ENCODE measurements around the gene TCTN2.

Gene TCTN2

DNA sequence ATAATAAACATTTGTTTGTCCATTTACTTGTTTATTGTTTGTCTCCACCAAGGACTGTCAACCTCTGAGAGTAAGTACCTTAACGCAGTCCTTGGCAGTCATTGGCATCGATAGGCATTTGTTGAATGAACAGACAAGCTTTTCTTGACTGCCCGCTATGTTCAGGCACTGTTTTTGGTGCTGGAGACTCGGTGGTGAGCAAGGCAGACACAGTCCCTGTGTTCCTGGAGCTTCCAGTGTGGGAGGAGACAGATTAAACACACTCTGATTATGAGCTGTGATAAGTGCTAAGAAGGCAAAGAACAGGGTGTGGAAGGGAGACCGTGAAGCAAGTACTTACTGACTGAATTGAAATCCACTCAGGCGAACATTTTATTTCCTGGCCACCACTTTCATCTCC is 42.5 kb downstream of the TCTN2 start:
- DNase-seq = peak; percentile 34
- Histone ChIP-seq H3K9ac (ENCODE audit: low read length) (peak overlapping the region; percentile 99), H3K4me1 (ENCODE audit: control insufficient read depth, low read depth, low read length) (peaks cover 6% of the 10 kb centered on the region), H3K4me3 (ENCODE audit: low read length) (peak overlapping the region; percentile 96), H2BK5ac (ENCODE audit: low read length) (no peak overlapping the region), H2BK15ac (replicated peaks; ENCODE audit: low read depth) (no peak overlapping the region), H3K56ac (ENCODE audit: low read length) (peak overlapping the region; percentile 99), H2AK5ac (ENCODE audit: low read length) (no peak overlapping the region), H3K18ac (ENCODE audit: low read length) (no peak overlapping the region), H3K4me2 (ENCODE audit: low read length) (peak overlapping the region; percentile 83), H3K27me3 (ENCODE audit: insufficient read depth, low read length, poor library complexity) (no peaks in the 10 kb centered on the region), H4K5ac (ENCODE audit: low read length) (no peak overlapping the region), H3K23ac (ENCODE audit: low read length) (no peak overlapping the region), H3K36me3 (ENCODE audit: control insufficient read depth, insufficient read depth, low read length) (no peaks in the 10 kb centered on the region), H2BK120ac (ENCODE audit: low read depth, low read length) (no peak overlapping the region), H3K79me2 (ENCODE audit: control insufficient read depth, insufficient read depth, low read length) (peaks cover 26% of the 10 kb centered on the region), H3K79me1 (ENCODE audit: low read length) (peaks cover 11% of the 10 kb centered on the region), H3K4ac (ENCODE audit: low read depth, low read length) (no peak overlapping the region), H3K27ac (ENCODE audit: low read depth, low read length) (no peak overlapping the region), H4K8ac (ENCODE audit: low read depth, low read length) (no peak overlapping the region)
- WGBS (ENCODE audit: extremely low coverage, insufficient coverage, low lambda C conversion rate) = no CpG with 5 or more reads among the region's 6 CpGs

DNA sequence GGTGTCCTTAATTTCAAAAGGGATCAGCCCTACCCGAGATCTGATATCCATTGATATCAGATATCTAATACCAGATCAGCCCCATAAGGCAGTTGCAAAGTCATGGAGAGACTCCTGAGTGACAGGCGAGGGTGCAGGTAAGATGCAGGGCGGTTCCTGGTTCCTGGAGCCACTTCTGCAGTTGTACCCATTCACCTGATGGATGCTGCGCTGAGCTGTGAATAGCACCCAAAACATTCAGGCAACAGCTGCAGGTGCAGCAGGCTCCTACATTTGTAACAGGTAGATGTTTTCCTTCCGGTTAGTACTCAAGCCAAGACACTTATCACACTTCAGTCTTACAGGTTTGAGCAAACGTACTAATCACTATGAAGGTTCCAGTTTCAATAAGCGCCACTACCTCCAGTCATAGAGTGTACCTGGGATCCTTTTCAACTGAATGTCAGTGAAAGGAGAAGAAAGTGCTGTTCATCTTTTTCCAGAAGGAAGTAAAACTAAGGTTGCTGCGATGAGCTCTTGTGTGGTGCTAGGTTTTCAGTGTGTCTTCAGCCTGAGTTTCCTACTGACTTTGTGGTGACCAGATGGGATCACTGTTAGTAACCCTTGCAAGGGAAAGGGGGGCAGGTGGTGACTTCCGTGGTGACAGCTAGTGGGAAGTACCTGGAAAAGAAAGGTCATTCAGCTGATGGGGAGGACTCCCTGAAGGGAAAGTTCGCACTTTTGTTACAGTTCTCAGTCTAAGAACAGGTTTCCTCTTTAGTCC is 43.1 kb downstream of the TCTN2 start:
- WGBS (ENCODE audit: extremely low coverage, insufficient coverage, low lambda C conversion rate) = no CpG with 5 or more reads among the region's 10 CpGs
- Histone ChIP-seq H3K56ac (ENCODE audit: low read length) (no peak overlapping the region), H3K27me3 (ENCODE audit: insufficient read depth, low read length, poor library complexity) (no peaks in the 10 kb centered on the region), H3K36me3 (ENCODE audit: control insufficient read depth, insufficient read depth, low read length) (no peaks in the 10 kb centered on the region), H3K18ac (ENCODE audit: low read length) (no peak overlapping the region), H4K5ac (ENCODE audit: low read length) (no peak overlapping the region), H3K4me2 (ENCODE audit: low read length) (peak overlapping the region; percentile 11), H2BK15ac (replicated peaks; ENCODE audit: low read depth) (no peak overlapping the region), H3K4me1 (ENCODE audit: control insufficient read depth, low read depth, low read length) (peaks cover 6% of the 10 kb centered on the region), H3K23ac (ENCODE audit: low read length) (no peak overlapping the region), H3K9ac (ENCODE audit: low read length) (peak overlapping the region; percentile 6), H3K4me3 (ENCODE audit: low read length) (no peak overlapping the region), H4K8ac (ENCODE audit: low read depth, low read length) (no peak overlapping the region), H3K79me1 (ENCODE audit: low read length) (peaks cover 11% of the 10 kb centered on the region), H2BK5ac (ENCODE audit: low read length) (no peak overlapping the region), H2BK120ac (ENCODE audit: low read depth, low read length) (no peak overlapping the region), H2AK5ac (ENCODE audit: low read length) (no peak overlapping the region), H3K79me2 (ENCODE audit: control insufficient read depth, insufficient read depth, low read length) (peaks cover 26% of the 10 kb centered on the region), H3K4ac (ENCODE audit: low read depth, low read length) (no peak overlapping the region), H3K27ac (ENCODE audit: low read depth, low read length) (no peak overlapping the region)
- peak; percentile 23 for DNase-seq

GRCh38 chr12:123715195-123715594 is 44.3 kb downstream of the TCTN2 start:
- H2AK5ac ChIP-seq (ENCODE audit: low read length) = no peak overlapping the region
- H2BK120ac ChIP-seq (ENCODE audit: low read depth, low read length) = no peak overlapping the region
- no peak overlapping the region for H2BK5ac ChIP-seq (ENCODE audit: low read length)
- H3K23ac ChIP-seq (ENCODE audit: low read length) = no peak overlapping the region
- no peak overlapping the region for H2BK15ac ChIP-seq (replicated peaks; ENCODE audit: low read depth)
- no peak overlapping the region for H3K56ac ChIP-seq (ENCODE audit: low read length)
- DNase-seq = no peak
- H3K4me1 ChIP-seq (ENCODE audit: control insufficient read depth, low read depth, low read length) = peaks cover 8% of the 10 kb centered on the region
- H4K5ac ChIP-seq (ENCODE audit: low read length) = no peak overlapping the region
- H3K27ac ChIP-seq (ENCODE audit: low read depth, low read length) = no peak overlapping the region
- 100% methylated on average over 1 of the region's 2 CpGs for WGBS (ENCODE audit: extremely low coverage, insufficient coverage, low lambda C conversion rate)
- no peak overlapping the region for H4K8ac ChIP-seq (ENCODE audit: low read depth, low read length)
- peaks cover 26% of the 10 kb centered on the region for H3K79me2 ChIP-seq (ENCODE audit: control insufficient read depth, insufficient read depth, low read length)
- no peak overlapping the region for H3K9ac ChIP-seq (ENCODE audit: low read length)
- H3K18ac ChIP-seq (ENCODE audit: low read length) = no peak overlapping the region
- no peak overlapping the region for H3K4me2 ChIP-seq (ENCODE audit: low read length)
- H3K27me3 ChIP-seq (ENCODE audit: insufficient read depth, low read length, poor library complexity) = no peaks in the 10 kb centered on the region
- no peak overlapping the region for H3K4me3 ChIP-seq (ENCODE audit: low read length)
- no peak overlapping the region for H3K4ac ChIP-seq (ENCODE audit: low read depth, low read length)
- H3K79me1 ChIP-seq (ENCODE audit: low read length) = peaks cover 11% of the 10 kb centered on the region
- H3K36me3 ChIP-seq (ENCODE audit: control insufficient read depth, insufficient read depth, low read length) = no peaks in the 10 kb centered on the region

DNA sequence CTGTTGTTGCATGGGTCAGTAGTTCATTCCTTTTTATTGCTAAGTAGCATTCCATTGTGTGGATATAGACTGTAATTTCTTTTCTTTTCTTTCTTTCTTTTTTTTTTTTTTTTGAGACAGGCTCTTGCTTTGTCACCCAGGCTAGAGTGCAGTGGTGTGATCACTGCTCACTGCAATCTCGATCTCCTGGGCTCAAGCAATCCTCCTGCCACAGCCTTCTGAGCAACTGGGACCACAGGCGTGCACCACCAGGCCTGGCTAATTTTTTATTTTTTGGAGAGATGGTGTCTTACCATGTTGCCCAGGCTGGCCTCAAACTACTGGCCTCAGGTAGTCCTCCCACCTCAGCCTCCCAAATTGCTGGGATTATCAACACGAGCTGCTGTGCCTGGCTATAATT is 46.4 kb downstream of the TCTN2 start:
- Histone ChIP-seq H3K23ac (ENCODE audit: low read length) (no peak overlapping the region), H3K79me1 (ENCODE audit: low read length) (peaks cover 16% of the 10 kb centered on the region), H3K79me2 (ENCODE audit: control insufficient read depth, insufficient read depth, low read length) (peaks cover 30% of the 10 kb centered on the region), H3K4me3 (ENCODE audit: low read length) (no peak overlapping the region), H3K27ac (ENCODE audit: low read depth, low read length) (no peak overlapping the region), H2BK120ac (ENCODE audit: low read depth, low read length) (no peak overlapping the region), H3K36me3 (ENCODE audit: control insufficient read depth, insufficient read depth, low read length) (peaks cover 2% of the 10 kb centered on the region), H3K4ac (ENCODE audit: low read depth, low read length) (no peak overlapping the region), H3K18ac (ENCODE audit: low read length) (peak overlapping the region; percentile 8), H3K4me2 (ENCODE audit: low read length) (no peak overlapping the region), H2BK15ac (replicated peaks; ENCODE audit: low read depth) (no peak overlapping the region), H3K56ac (ENCODE audit: low read length) (no peak overlapping the region), H3K4me1 (ENCODE audit: control insufficient read depth, low read depth, low read length) (peaks cover 11% of the 10 kb centered on the region), H3K27me3 (ENCODE audit: insufficient read depth, low read length, poor library complexity) (no peaks in the 10 kb centered on the region), H2AK5ac (ENCODE audit: low read length) (no peak overlapping the region), H4K8ac (ENCODE audit: low read depth, low read length) (no peak overlapping the region), H3K9ac (ENCODE audit: low read length) (no peak overlapping the region), H4K5ac (ENCODE audit: low read length) (no peak overlapping the region), H2BK5ac (ENCODE audit: low read length) (no peak overlapping the region)
- no CpG with 5 or more reads among the region's 3 CpGs for WGBS (ENCODE audit: extremely low coverage, insufficient coverage, low lambda C conversion rate)
- no peak for DNase-seq

GRCh38 chr12:123720141-123720814 is 49.4 kb downstream of the TCTN2 start:
- Histone ChIP-seq H3K79me1 (ENCODE audit: low read length) (peaks cover 6% of the 10 kb centered on the region), H3K36me3 (ENCODE audit: control insufficient read depth, insufficient read depth, low read length) (peaks cover 3% of the 10 kb centered on the region)

More at GRCh38 chr12:123720141-123720814, 49.4 kb downstream of the TCTN2 start:
- Histone ChIP-seq H4K8ac (ENCODE audit: low read depth, low read length) (no peak overlapping the region), H2BK15ac (replicated peaks; ENCODE audit: low read depth) (no peak overlapping the region), H3K79me2 (ENCODE audit: control insufficient read depth, insufficient read depth, low read length) (peaks cover 9% of the 10 kb centered on the region), H2BK5ac (ENCODE audit: low read length) (peak overlapping the region; percentile 97), H3K27ac (ENCODE audit: low read depth, low read length) (peak overlapping the region; percentile 95), H3K4me3 (ENCODE audit: low read length) (no peak overlapping the region), H3K4ac (ENCODE audit: low read depth, low read length) (no peak overlapping the region), H3K27me3 (ENCODE audit: insufficient read depth, low read length, poor library complexity) (no peaks in the 10 kb centered on the region), H3K9ac (ENCODE audit: low read length) (peak overlapping the region; percentile 38), H3K4me2 (ENCODE audit: low read length) (no peak overlapping the region), H3K18ac (ENCODE audit: low read length) (peak overlapping the region; percentile 71), H3K4me1 (ENCODE audit: control insufficient read depth, low read depth, low read length) (peaks cover 5% of the 10 kb centered on the region), H3K23ac (ENCODE audit: low read length) (peak overlapping the region; percentile 24), H2BK120ac (ENCODE audit: low read depth, low read length) (no peak overlapping the region), H4K5ac (ENCODE audit: low read length) (no peak overlapping the region), H2AK5ac (ENCODE audit: low read length) (peak overlapping the region; percentile 82), H3K56ac (ENCODE audit: low read length) (peak overlapping the region; percentile 82)
- WGBS (ENCODE audit: extremely low coverage, insufficient coverage, low lambda C conversion rate) = no CpG with 5 or more reads among the region's 5 CpGs
- DNase-seq = peak; percentile 44

Measured in mesendoderm (in vitro differentiated cells).